T-helper 1 cell treated with Interleukin-12 subunit alpha and Interleukin-12 subunit beta and Interleukin-4 antibody, amounts not matched to agents 30 ng/mL and 1 ng/mL, for 36 hours (primary cell): ENCODE results near the gene MYRIP. TPM values are rescaled to one million over a fixed set of nuclear protein-coding genes. Genes with fewer than 3 reads are reported as not detected.

Experiments
- intact Hi-C: fragments of 100-400 bp; cut with micrococcal nuclease; formaldehyde crosslinking; loops from one replicate; pipeline ENCODE4 v1.15.1; 2024
- total RNA-seq: library from RNA; stranded (reverse); gene quantifications from 2 replicates; pipeline ENCODE4 v1.2.3, GENCODE V29; 2022

MYRIP gene
- total RNA-seq, 1 donor from 2014 or later: not detected

- intact Hi-C loops: no loop called here
Measured at GRCh38 chr3:40228792-40229350, 419.5 kb downstream of the MYRIP start.

DNA sequence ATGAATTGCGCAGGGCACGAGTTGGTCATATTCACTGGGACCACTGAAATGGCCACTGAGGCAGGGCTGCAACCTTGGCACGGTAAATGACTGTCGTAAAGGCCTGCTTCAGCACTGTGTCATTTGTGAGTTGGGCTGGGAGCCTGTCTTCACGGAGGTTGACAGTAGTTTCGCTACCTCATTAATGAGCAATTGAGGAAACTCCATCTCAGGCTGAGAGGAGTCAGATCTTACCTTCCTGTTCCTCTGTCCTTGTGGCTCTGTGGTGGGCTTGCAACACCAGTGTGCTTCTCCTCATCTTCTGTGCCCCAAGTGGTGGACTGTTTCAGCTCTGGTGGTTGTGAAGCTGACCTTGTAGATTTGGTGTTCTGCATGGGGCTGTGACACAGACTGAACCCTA is 420.0 kb downstream of the MYRIP start:
- intact Hi-C loops: no loop called here

GRCh38 chr3:40229963-40230362 is 420.6 kb downstream of the MYRIP start:
- intact Hi-C loops: no loop called here

DNA sequence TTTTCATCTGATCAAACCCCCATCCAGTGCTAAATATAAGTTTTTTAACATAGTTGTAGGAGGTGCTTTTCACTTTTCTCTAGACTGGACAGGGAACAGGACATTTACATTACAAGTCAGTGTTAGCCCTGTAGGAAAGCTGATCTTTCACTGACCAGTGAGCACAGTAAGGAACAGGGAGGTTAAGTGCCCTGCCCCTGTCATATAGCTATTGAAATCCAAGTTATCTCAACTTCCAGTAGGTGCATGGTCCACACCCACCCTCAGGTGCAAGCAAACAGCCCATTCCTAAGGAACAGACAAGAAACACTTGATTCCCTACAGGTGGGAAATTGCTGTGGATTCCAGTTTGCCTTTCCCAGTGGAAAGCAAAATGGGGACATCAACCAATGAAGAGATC is 421.0 kb downstream of the MYRIP start:
- intact Hi-C loops: no loop called here

DNA sequence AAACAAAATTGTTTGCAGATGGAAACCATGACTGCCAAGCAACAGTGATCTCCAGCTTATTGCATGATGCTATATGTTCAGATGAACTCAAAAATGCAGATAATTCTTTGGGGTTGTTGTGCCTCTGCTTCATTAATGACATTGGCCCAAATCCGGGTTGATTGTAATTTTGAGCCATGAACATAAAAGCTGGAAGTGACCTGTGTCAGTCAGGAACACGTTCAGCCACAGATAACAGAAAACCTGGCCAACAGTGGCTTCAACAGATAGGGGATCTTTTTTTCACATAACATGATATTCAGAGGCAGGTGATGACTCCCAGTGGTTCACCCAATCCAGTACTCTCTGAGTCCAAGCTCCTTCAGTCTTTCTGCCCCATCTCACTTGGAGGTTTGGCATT is 423.2 kb downstream of the MYRIP start:
- intact Hi-C loops: no loop called here

DNA sequence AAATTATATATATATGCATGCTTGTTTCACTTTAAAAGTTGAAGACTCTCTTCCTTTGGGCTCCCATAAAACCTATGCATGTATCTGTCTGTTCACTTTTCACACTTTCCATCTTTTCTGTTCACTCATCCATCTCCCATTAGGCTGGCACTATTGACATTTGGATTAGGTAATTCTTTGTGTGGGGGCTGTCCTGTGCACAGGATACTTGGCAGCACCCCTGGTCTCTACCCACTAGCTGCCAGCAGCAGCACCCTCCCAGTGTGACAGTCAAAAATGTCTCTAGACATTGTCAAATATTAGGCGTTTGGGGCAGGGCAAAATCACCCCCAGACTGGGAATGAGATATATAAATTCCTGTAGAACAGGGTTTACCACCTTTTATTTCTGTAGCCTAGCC is 427.8 kb downstream of the MYRIP start:
- intact Hi-C loops: no loop called here

GRCh38 chr3:40237889-40238571 is 428.6 kb downstream of the MYRIP start:
- intact Hi-C loops: no loop called here

GRCh38 chr3:40240921-40241320 is 431.5 kb downstream of the MYRIP start:
- intact Hi-C loops: no loop called here

GRCh38 chr3:40242216-40242615 is 432.8 kb downstream of the MYRIP start:
- intact Hi-C loops: no loop called here

DNA sequence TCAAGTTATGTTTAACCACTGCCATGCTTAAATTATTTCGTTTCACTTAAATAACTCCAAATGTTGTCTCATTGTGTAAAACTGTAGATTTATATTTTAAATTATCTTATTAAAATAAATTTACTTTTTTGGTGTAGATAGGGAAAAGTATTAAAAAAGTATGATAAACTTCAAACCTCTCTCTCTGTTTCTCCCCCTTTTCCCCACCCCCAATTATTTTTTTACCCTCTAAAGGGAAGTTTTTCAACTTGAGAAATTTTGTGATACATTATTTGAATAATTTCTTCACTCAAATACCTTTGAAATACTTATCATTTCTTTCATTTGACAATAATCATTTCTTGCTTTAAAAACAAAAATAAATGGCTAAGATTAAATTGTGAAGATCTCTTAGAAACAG is 433.2 kb downstream of the MYRIP start:
- intact Hi-C loops: no loop called here

DNA sequence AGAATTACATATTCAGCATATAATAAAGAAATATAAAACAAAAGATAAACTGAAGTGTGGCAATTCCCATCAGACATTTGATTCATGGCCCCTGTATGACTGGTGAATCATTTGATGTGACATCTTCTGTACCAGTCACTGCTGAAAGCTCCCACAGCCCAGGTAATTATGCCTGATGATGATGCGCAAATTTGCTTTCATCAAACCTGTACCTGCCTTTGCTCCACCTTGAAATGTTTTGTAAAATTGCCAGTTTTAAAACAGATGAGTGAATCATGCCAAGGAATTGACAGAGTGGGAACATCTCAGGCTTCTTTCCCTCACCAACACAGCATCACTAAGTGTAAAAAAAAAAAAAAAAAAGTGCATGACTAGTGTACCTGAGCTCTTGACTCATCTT is 433.6 kb downstream of the MYRIP start:
- intact Hi-C loops: no loop called here

- intact Hi-C loops: no loop called here
Measured at GRCh38 chr3:40247714-40248454, 438.5 kb downstream of the MYRIP start.

DNA sequence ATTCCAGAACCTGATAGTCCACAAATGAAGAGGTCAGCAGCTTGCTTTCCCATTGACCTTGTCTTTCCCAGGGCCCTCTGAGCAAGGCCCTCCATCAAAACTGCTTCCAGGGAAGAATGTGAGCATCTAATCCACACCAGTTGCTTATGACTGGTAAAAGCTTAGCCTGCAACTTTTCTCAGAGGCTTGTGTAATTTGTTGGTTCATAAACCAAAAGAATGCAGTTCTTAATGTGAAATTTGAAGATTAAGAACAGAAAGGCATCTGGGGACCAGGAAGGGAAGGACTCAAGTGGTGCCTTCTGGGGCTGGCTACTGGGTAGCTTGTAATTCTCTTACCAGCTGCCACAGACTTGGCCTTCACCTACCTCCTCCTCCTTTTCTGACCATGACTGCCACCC is 439.2 kb downstream of the MYRIP start:
- intact Hi-C loops: no loop called here

- intact Hi-C loops: no loop called here
Measured at GRCh38 chr3:40249168-40249567, 439.8 kb downstream of the MYRIP start.

GRCh38 chr3:40254491-40254890 is 445.1 kb downstream of the MYRIP start:
- intact Hi-C loops: no loop called here

- intact Hi-C loops: no loop called here
Measured at GRCh38 chr3:40254891-40255290, 445.5 kb downstream of the MYRIP start.

DNA sequence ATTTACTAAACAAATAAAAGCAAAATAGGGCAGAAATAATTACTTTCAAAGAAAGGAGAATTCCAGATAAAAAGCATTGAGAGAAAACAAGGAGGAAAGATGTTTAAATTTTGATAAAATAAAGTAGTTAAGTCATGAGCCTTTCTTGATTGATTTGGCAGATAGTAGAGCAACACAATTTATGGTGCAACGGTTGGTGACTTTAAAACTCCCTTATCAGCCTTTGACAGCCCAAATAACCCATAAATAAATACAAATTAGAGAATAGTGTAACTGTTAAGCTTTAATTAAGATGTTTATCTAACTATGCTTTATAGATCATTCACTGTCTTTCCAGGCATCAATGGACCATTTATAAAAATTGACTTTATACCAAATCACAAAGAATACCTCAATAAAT is 446.1 kb downstream of the MYRIP start:
- intact Hi-C loops: no loop called here

DNA sequence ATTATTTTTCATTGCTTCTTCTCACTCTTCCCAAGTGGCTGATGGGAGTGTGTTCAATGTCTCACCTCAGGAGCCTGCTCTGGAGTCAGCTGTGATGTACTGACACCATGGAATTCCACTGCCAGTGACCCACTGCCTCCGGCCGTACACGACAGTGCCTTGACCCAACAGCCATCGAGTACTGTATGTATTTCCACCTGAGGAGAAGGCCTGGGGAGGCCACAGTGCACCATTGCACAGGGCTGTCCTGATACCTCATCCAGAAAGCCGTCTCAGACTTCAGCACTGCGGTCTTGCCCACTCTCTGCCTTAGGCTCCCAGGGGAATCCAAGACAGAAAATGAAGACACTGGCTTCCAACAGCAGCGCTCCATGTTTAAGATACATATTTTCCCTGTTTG is 448.7 kb downstream of the MYRIP start:
- intact Hi-C loops: no loop called here

- intact Hi-C loops: no loop called here
Measured at GRCh38 chr3:40258555-40258954, 449.1 kb downstream of the MYRIP start.

GRCh38 chr3:40262331-40262730 is 452.9 kb downstream of the MYRIP start:
- intact Hi-C loops: no loop called here

- intact Hi-C loops: no loop called here
Measured at GRCh38 chr3:40264451-40264850, 455.0 kb downstream of the MYRIP start.

GRCh38 chr3:40265181-40265580 is 455.8 kb downstream of the MYRIP start:
- intact Hi-C loops: no loop called here
